ENCODE results near the gene U2SURP. TPM values are rescaled to one million over a fixed set of nuclear protein-coding genes. Genes with fewer than 3 reads are reported as not detected.
A peak's percentile ranks its signal among the peaks of the same experiment; 100 is the strongest.

The U2SURP gene
- total and polyA plus RNA-seq, 2 experiments from 2014 or later, result 41.5 to 71.4 TPM

DNA sequence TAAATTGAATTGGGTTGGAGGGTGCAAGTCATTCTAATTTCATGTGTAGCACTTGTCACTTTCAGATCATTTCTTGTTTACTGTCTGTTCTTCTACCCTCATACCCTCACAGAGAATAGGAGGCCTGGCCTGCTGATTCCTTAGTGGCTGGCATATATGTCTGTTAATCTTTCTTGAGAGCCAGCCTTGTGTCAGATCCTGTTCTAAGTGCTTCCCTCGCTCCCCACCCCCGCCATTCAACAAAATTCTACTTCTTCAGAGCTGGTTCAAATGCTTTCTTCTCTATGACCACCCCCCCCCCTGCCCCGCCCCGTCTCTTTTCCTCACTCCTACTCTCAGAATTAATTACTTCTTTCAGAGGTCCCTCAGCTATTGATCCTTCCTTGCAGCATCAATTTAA, 1.5 kb upstream of the U2SURP start:
- TF ChIP-seq, protein P1, sequence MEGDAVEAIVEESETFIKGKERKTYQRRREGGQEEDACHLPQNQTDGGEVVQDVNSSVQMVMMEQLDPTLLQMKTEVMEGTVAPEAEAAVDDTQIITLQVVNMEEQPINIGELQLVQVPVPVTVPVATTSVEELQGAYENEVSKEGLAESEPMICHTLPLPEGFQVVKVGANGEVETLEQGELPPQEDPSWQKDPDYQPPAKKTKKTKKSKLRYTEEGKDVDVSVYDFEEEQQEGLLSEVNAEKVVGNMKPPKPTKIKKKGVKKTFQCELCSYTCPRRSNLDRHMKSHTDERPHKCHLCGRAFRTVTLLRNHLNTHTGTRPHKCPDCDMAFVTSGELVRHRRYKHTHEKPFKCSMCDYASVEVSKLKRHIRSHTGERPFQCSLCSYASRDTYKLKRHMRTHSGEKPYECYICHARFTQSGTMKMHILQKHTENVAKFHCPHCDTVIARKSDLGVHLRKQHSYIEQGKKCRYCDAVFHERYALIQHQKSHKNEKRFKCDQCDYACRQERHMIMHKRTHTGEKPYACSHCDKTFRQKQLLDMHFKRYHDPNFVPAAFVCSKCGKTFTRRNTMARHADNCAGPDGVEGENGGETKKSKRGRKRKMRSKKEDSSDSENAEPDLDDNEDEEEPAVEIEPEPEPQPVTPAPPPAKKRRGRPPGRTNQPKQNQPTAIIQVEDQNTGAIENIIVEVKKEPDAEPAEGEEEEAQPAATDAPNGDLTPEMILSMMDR (IDR thresholded peaks at IDR 0.05; ENCODE audit: poor library complexity), result no peak
- TF ChIP-seq EZH2phosphoT487 (IDR thresholded peaks at IDR 0.05; ENCODE audit: low read depth, severe bottlenecking, unreplicated experiment) (no peak), EZH2 (IDR thresholded peaks at IDR 0.05; ENCODE audit: borderline replicate concordance) (no peak)
- H2AFZ ChIP-seq, result peak overlapping the region; percentile 73
- no peak overlapping the region for H3K4me3 ChIP-seq
- peaks cover 26% of the 10 kb centered on the region for H4K20me1 ChIP-seq (ENCODE audit: insufficient read depth, poor library complexity, severe bottlenecking)
- H3K9me2 ChIP-seq (replicated peaks; ENCODE audit: insufficient read depth), result no peaks in the 10 kb centered on the region
- peaks cover 40% of the 10 kb centered on the region for H3K79me2 ChIP-seq
- no CpG with 5 or more reads among the region's 4 CpGs for WGBS (ENCODE audit: low lambda C conversion rate, missing lambda C conversion rate)
- peak overlapping the region; percentile 95 for H3K27ac ChIP-seq
- H3K27me3 ChIP-seq, result no peaks in the 10 kb centered on the region
- H3K4me2 ChIP-seq, result peak overlapping the region; percentile 80
- H3K4me1 ChIP-seq (ENCODE audit: insufficient read depth), result peaks cover 11% of the 10 kb centered on the region
- no peaks in the 10 kb centered on the region for H3K36me3 ChIP-seq (replicated peaks; ENCODE audit: insufficient read depth, low read depth)
- no peak for DNase-seq (ENCODE audit: low spot score)
- H3K9me3 ChIP-seq (ENCODE audit: low read depth), result no peaks in the 10 kb centered on the region

DNA sequence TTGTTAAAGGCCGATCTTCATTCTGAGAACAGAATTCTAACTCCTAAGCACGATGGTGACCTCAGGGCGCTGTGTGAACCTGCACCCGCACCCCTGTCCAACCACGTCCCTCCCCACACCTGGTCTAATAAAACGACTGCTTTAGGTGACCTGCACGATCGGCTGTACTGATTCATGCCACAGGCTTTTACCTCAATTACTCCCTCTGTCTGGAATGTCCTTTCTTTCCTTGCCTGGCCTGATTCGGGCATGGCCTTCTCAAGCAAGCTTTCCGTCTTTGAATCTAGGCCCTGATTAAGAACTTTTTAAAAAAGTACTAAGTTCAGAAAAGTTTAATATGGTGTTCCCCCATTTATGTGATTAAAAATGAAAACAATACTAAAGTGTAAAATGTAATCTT, 842 bp upstream of the U2SURP start:
- Histone ChIP-seq H3K79me2 (peaks cover 47% of the 10 kb centered on the region), H3K4me3 (peak overlapping the region; percentile 59), H4K20me1 (ENCODE audit: insufficient read depth, poor library complexity, severe bottlenecking) (peaks cover 32% of the 10 kb centered on the region), H3K9me2 (replicated peaks; ENCODE audit: insufficient read depth) (no peaks in the 10 kb centered on the region), H3K4me1 (ENCODE audit: insufficient read depth) (peaks cover 11% of the 10 kb centered on the region), H3K27me3 (no peaks in the 10 kb centered on the region), H3K27ac (peak overlapping the region; percentile 95), H3K9me3 (ENCODE audit: low read depth) (no peaks in the 10 kb centered on the region), H3K4me2 (peak overlapping the region; percentile 80), H2AFZ (peak overlapping the region; percentile 73), H3K36me3 (replicated peaks; ENCODE audit: insufficient read depth, low read depth) (no peaks in the 10 kb centered on the region)
- TF ChIP-seq, protein P1 (IDR thresholded peaks at IDR 0.05; ENCODE audit: poor library complexity), result no peak
- TF ChIP-seq EZH2phosphoT487 (IDR thresholded peaks at IDR 0.05; ENCODE audit: low read depth, severe bottlenecking, unreplicated experiment), result no peak
- no peak for TF ChIP-seq EZH2 (IDR thresholded peaks at IDR 0.05; ENCODE audit: borderline replicate concordance)
- DNase-seq (ENCODE audit: low spot score), result peak; percentile 58
- WGBS (ENCODE audit: low lambda C conversion rate, missing lambda C conversion rate), result 14% methylated on average over 10 of the region's 10 CpGs

DNA sequence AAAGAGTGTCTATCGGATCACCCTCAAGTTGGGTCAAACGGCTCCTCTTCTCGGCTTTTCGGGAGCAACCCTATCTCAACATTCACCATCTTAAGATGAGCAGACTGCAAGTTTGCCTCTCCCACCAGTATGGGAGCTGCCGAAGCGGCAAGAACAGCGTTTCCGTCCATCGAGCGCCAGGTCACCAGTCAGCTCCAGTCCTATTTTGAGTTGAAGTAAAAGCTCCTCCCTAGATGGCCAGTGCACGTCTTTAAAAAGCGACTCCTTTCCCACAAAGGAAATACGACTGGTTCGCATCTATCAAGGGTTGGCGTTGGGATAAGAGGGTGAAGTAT, 369 bp upstream of the U2SURP start:
- WGBS (ENCODE audit: low lambda C conversion rate, missing lambda C conversion rate), result 1% methylated on average over 15 of the region's 15 CpGs
- no peak for DNase-seq (ENCODE audit: low spot score)
- peaks cover 11% of the 10 kb centered on the region for H3K4me1 ChIP-seq (ENCODE audit: insufficient read depth)

More for the DNA sequence above, 369 bp upstream of the U2SURP start:
- peaks cover 37% of the 10 kb centered on the region for H4K20me1 ChIP-seq (ENCODE audit: insufficient read depth, poor library complexity, severe bottlenecking)
- peak overlapping the region; percentile 95 for H3K27ac ChIP-seq
- H2AFZ ChIP-seq, result peak overlapping the region; percentile 73
- peak overlapping the region; percentile 80 for H3K4me2 ChIP-seq
- no peaks in the 10 kb centered on the region for H3K9me2 ChIP-seq (replicated peaks; ENCODE audit: insufficient read depth)
- H3K36me3 ChIP-seq (replicated peaks; ENCODE audit: insufficient read depth, low read depth), result no peaks in the 10 kb centered on the region
- TF ChIP-seq, protein P1 (IDR thresholded peaks at IDR 0.05; ENCODE audit: poor library complexity), result no peak
- TF ChIP-seq EZH2 (IDR thresholded peaks at IDR 0.05; ENCODE audit: borderline replicate concordance), result no peak
- H3K27me3 ChIP-seq, result no peaks in the 10 kb centered on the region
- peak overlapping the region; percentile 59 for H3K4me3 ChIP-seq
- H3K79me2 ChIP-seq, result peaks cover 51% of the 10 kb centered on the region
- H3K9me3 ChIP-seq (ENCODE audit: low read depth), result no peaks in the 10 kb centered on the region

Data from hepatocyte (in vitro differentiated cells).